Epithelial cell of proximal tubule (primary cell): ENCODE measurements around the gene SCAPER. TPM values are rescaled to one million over a fixed set of nuclear protein-coding genes. Genes with fewer than 3 reads are reported as not detected.

ENCODE experiments used
- DNase-seq: peaks from one replicate; pipeline ENCODE4 v3.0.0-alpha.2; 2011; ENCODE audit warnings: low read depth
- H3K4me3 ChIP-seq: 2 replicates; pipeline ENCODE4 v1.5.1; 2011; ENCODE audit warnings: low read depth, mild to moderate bottlenecking, low read length
- total RNA-seq: library from RNA; depleted of rRNA; stranded (reverse); fragments of >200 nt; gene quantifications from 2 replicates; pipeline ENCODE4 v1.2.3, GENCODE V29; 2015
- TF ChIP-seq, protein P1 (sequence below): conservative IDR thresholded peaks from 2 replicates; pipeline ENCODE4 v1.5.1; 2012; ENCODE audit warnings: low read depth, mild to moderate bottlenecking, low read length

Gene SCAPER
- total RNA-seq, 1 donor from 2014 or later = 13.3 TPM

- TF ChIP-seq, protein P1, sequence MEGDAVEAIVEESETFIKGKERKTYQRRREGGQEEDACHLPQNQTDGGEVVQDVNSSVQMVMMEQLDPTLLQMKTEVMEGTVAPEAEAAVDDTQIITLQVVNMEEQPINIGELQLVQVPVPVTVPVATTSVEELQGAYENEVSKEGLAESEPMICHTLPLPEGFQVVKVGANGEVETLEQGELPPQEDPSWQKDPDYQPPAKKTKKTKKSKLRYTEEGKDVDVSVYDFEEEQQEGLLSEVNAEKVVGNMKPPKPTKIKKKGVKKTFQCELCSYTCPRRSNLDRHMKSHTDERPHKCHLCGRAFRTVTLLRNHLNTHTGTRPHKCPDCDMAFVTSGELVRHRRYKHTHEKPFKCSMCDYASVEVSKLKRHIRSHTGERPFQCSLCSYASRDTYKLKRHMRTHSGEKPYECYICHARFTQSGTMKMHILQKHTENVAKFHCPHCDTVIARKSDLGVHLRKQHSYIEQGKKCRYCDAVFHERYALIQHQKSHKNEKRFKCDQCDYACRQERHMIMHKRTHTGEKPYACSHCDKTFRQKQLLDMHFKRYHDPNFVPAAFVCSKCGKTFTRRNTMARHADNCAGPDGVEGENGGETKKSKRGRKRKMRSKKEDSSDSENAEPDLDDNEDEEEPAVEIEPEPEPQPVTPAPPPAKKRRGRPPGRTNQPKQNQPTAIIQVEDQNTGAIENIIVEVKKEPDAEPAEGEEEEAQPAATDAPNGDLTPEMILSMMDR = no peak
- H3K4me3 ChIP-seq = no peak overlapping the region
- no peak for DNase-seq
These were observed 440.9 kb downstream of the SCAPER start for GRCh38 chr15:76464247-76464646.

- no peak for DNase-seq
- H3K4me3 ChIP-seq = no peak overlapping the region
- TF ChIP-seq, protein P1 = no peak
These were observed 444.3 kb downstream of the SCAPER start for GRCh38 chr15:76460871-76461270.

DNA sequence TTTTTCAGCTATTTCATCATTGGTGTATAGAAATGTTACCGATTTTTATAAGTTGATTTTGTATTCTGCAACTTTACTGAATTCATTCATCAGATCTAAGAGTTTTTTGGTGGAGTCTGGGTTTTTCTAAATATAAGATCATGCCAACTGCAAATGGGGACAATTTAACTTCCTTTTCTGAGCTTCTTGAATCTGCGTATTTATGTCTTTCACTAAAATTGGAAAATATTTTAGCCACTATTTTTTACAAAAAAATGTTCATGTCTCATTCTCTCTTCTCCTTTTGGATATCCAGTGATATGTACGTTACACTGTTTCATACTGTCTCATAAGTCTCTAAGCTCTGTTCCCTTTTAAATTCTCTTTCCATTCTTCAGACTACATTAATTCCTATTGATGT is 444.8 kb downstream of the SCAPER start:
- H3K4me3 ChIP-seq = no peak overlapping the region
- TF ChIP-seq, protein P1 = no peak
- no peak for DNase-seq

DNA sequence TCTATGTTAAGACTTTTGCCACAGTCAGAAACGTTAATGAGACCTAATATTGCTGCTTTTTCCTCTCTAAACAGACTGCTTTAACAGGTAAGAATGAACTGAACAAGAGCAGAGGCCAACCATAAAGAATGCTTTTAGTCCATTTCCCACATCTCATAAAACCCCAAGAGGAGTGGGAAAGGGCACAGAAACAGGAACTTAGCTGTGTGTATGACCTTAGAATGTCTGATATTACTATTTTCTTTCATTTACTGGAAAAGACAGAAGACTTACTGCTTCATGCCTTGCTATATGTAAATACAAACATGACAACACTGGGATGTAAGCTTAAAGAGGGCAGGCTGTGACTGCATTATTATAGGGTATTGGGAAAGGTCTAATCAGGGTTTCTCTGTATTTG is 453.6 kb downstream of the SCAPER start:
- TF ChIP-seq, protein P1 = no peak
- H3K4me3 ChIP-seq = no peak overlapping the region
- DNase-seq = no peak

DNA sequence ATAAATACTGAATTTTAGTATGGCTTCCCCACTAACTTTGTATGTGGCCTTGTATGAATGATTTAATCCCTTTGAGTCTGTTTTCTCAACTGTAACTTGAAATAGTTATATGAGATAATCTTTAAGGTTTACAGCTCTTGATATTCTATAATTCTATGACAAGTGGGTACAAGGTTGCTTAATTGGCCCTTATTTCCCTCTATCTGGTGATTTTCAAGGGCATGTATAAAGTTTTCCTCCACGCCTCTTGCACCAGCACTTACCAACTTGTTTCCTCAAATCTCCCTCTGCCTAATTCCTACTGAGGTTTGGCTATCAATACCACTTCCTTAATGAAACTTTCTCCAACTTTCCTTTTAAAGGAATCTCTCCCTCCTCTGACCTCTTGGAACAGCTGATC is 455.7 kb downstream of the SCAPER start:
- no peak for DNase-seq
- H3K4me3 ChIP-seq = no peak overlapping the region
- TF ChIP-seq, protein P1 = no peak

GRCh38 chr15:76448755-76449154 is 456.4 kb downstream of the SCAPER start:
- no peak for DNase-seq
- no peak overlapping the region for H3K4me3 ChIP-seq
- TF ChIP-seq, protein P1 = no peak

- TF ChIP-seq, protein P1 = no peak
- DNase-seq = no peak
- H3K4me3 ChIP-seq = no peak overlapping the region
These were observed 457.3 kb downstream of the SCAPER start for GRCh38 chr15:76447728-76448441.
